Omental fat pad (tissue), 4 donors: ENCODE measurements around the gene LIMS3. TPM values are rescaled to one million over a fixed set of nuclear protein-coding genes. Genes with fewer than 3 reads are reported as not detected.
"Not testable (repeated sequence)": the region's sequence is repeated elsewhere in the genome, so short reads cannot be mapped to it uniquely, and the experiment has no call there.

Source experiments
- ATAC-seq: fragments of 150-250 bp; one replicate; pipeline ENCODE4 v1.9.1; 2016; ENCODE audit warnings: mild to moderate bottlenecking, moderate library complexity; ENCODE audit not compliant: low FRiP score
- DNase-seq: peaks from one replicate; pipeline ENCODE4 v3.0.0-alpha.2; 2019; ENCODE audit warnings: low spot score
- total RNA-seq, 4 donors: library from RNA; depleted of rRNA; stranded (reverse); fragments of >200 nt; gene quantifications; one replicate each; pipeline ENCODE4 v1.1.0, GENCODE V29; 2016

Gene LIMS3
- total RNA-seq, 4 donors from 2014 or later = 1.2 to 2.4 (median 2.2) TPM; not detected in 1

GRCh38 chr2:109921543-109922384, 23.3 kb downstream of the LIMS3 start:
- not testable (repeated sequence) for DNase-seq
- peak; percentile 96 for ATAC-seq

DNA sequence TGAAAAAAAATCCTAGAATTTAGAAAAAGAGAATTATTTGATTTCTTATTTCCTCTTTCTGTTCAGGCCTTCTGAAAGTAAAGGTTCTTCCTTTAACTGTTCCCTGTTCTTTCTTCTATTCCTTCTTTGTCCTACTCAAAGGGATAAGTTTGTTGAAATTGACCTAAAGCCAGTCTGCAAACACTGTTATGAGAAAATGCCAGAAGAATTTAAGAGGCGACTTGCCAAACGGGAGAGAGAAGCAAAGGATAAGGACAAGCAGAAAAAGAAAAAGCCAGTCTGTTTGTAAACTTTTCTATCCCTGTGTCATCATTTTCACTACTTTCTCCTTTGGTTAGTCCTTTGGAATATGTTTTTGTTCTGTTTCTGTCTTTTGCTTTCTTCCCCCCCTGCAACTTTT, 26.0 kb downstream of the LIMS3 start:
- ATAC-seq, DNase-seq: not testable (repeated sequence)

DNA sequence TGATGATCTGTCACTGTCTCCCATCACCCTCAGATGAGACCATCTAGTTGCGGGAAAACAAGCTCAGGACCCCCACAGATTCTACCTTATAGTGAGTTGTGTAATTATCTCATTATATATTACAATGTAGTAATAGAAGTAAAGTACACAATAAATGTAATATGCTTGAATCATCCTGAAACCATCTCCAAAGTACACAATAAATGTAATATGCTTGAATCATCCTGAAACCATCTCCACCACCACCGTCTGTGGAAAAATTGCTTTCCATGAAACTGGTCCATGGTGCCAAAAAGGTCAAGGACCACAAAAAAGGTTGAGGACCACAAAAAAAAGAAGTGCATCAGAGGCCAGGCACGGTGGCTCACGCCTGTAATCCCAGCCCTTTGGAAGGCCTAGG, 29.3 kb downstream of the LIMS3 start:
- DNase-seq, ATAC-seq: not testable (repeated sequence)

DNA sequence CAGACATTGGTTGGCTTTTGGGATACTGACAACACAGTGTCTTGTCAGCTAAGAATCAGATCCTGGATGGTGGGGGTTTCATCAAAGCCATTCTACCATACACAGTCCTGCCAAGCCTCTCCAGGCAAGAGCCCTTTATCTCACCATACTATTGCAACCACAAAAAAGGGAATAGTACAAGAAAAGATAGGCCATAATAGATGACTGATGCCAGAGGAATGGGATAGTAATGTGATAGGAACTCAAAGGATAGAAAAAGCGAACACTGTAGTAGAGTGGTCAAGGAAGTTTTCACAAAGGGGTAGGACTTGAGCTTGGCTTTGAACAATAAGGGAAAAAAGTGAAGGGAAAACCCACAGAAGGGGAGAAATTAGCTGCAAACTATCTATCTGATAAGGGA, 30.7 kb downstream of the LIMS3 start:
- not testable (repeated sequence) for ATAC-seq, DNase-seq

DNA sequence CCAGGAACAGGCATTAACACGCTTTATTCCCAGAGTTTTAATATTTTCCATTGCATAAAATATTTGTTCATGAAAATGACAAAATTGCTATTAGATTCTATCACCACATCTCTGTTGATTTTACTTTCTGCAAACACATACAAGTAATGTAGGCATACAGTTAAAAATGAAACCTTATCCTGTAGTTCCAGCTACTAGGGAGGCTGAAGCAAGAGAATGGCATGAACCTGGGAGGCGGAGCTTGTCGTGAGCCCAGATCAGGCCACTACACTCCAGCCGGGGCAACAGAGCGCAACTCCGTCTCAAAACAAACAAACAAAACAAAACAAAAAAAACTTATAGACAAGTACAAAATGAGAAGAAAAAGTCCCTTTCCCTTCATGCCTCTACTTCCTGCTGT, 38.0 kb downstream of the LIMS3 start:
- not testable (repeated sequence) for ATAC-seq, DNase-seq

GRCh38 chr2:109945362-109945761, 46.9 kb downstream of the LIMS3 start:
- not testable (repeated sequence) for ATAC-seq, DNase-seq

- not testable (repeated sequence) for DNase-seq
- ATAC-seq = peak; percentile 70
Observed at GRCh38 chr2:109947262-109947958, 48.9 kb downstream of the LIMS3 start.

- DNase-seq = not testable (repeated sequence)
- ATAC-seq = peak; percentile 32
Observed at GRCh38 chr2:109947959-109948520, 49.6 kb downstream of the LIMS3 start.

DNA sequence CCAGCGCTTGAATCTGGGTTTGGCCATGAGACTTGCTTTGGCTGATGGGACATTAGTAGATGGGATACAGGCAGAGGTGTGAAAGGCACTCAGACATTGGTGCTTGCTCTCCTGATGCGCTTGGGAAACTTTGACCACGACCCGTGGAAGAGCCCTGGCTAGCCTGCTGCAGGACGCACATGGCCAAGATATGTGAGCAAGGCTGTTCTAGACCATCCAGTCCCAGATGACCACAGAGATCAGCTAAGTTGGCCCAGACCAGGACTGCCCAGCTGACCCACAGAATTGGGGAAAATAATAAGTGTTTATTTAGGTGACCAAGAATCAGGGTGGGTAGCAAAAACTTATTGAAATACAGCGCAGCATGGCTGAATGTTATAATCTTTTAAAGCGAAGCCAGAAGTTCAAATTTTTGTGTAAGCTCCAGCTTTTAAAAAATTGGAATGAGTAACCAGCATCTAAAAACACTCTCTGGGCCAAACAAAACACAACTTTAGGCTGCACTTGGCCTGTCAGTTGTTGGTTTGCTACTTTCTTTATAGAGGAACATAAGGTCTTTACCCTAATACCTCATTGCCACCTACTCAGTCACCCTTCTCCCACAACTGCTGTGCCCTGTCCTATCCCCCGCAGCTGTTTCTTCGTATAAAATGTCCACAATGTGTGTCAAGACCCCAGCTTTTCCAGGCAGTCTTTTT, 51.8 kb downstream of the LIMS3 start:
- DNase-seq, ATAC-seq: not testable (repeated sequence)

DNA sequence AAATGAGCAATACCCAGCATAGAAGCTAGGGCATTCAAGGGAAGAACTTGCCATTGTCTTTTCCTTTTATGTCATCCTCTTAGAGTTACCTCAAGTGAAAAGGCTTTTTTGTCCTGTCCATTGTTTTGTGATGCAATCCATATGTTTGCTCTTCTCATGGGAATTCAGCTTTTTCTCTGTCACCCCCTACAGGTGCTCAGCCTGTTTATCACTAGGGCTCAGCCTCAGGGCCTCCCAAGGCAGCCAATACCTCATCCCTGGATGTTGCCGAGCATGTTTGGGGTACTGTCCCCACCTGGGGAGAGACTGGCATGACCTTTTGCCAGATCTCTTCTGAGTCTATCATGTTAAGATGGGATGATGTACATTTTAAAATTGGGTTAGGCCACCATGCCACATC, 65.5 kb downstream of the LIMS3 start:
- not testable (repeated sequence) for DNase-seq, ATAC-seq

- not testable (repeated sequence) for ATAC-seq, DNase-seq
Observed at GRCh38 chr2:109965482-109965881, 67.0 kb downstream of the LIMS3 start.

GRCh38 chr2:109966107-109966736, 67.7 kb downstream of the LIMS3 start:
- ATAC-seq, DNase-seq: not testable (repeated sequence)

DNA sequence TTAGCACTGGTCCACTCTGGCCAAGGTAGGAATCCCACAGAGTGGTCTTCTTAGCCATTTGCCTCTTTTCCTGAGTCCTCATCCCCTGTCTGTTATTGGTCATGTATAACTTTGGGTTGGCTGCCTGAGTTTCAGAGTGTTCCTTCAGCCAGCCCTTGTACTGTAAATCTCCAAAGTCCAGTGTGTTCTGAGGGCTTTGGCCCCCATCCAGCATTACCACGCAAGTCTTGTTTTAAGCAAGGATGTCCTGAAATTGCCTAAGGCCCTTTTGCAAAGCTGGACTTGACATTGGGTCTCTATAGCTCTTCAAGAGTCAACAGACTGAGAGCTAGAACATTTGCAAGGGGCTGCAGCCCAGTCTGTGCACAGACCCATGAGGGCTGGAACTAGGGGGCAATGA, 68.4 kb downstream of the LIMS3 start:
- ATAC-seq, DNase-seq: not testable (repeated sequence)

GRCh38 chr2:109969864-109970263, 71.4 kb downstream of the LIMS3 start:
- DNase-seq = not testable (repeated sequence)
- peak; percentile 59 for ATAC-seq

- DNase-seq, ATAC-seq: not testable (repeated sequence)
Observed at GRCh38 chr2:109971710-109972109, 73.2 kb downstream of the LIMS3 start.
